HepG2 (cell line): ENCODE data around the gene TNFSF10. TPM values are rescaled to one million over a fixed set of nuclear protein-coding genes. Genes with fewer than 3 reads are reported as not detected.

ENCODE experiments used
- ARID5B ChIP-seq: IDR thresholded peaks from 2 replicates; pipeline ENCODE4 v1.4.0; 2020; ENCODE audit warnings: mild to moderate bottlenecking, missing genetic modification reagents
- CBX5 ChIP-seq: sonication (generic); formaldehyde crosslinking; IDR thresholded peaks from 2 replicates; pipeline ENCODE4 v1.4.0; 2020; ENCODE audit warnings: missing genetic modification reagents, borderline replicate concordance
- GATAD1 ChIP-seq: IDR thresholded peaks from 2 replicates; pipeline ENCODE4 v1.6.1; 2016; ENCODE audit warnings: missing genetic modification reagents, missing compliant biosample characterization
- IRF1 ChIP-seq: sonication (generic); formaldehyde crosslinking; IDR thresholded peaks from 2 replicates; pipeline ENCODE4 v1.4.0; 2020; ENCODE audit warnings: low read depth, mild to moderate bottlenecking, missing genetic modification reagents
- JUN ChIP-seq: sonication (generic); formaldehyde crosslinking; IDR thresholded peaks from 2 replicates; pipeline ENCODE4 v1.4.0; 2020; ENCODE audit warnings: mild to moderate bottlenecking, missing genetic modification reagents
- NKX3-1 ChIP-seq: sonication (generic); formaldehyde crosslinking; IDR thresholded peaks from 2 replicates; pipeline ENCODE4 v1.5.0; 2020; ENCODE audit warnings: missing genetic modification reagents
- ONECUT2 ChIP-seq: sonication (generic); formaldehyde crosslinking; IDR thresholded peaks from 2 replicates; pipeline ENCODE4 v1.4.0; 2020; ENCODE audit warnings: missing genetic modification reagents
- SALL1 ChIP-seq: sonication (generic); formaldehyde crosslinking; IDR thresholded peaks from 2 replicates; pipeline ENCODE4 v1.8.0; 2022; ENCODE audit warnings: mild to moderate bottlenecking, missing genetic modification reagents
- YEATS4 ChIP-seq: sonication (generic); formaldehyde crosslinking; IDR thresholded peaks from 2 replicates; pipeline ENCODE4 v1.4.0; 2020; ENCODE audit warnings: missing genetic modification reagents, borderline replicate concordance
- ZFY ChIP-seq: sonication (generic); formaldehyde crosslinking; IDR thresholded peaks from 2 replicates; pipeline ENCODE4 v1.4.0; 2020; ENCODE audit warnings: missing genetic modification reagents
- ZKSCAN8 ChIP-seq: IDR thresholded peaks from 2 replicates; pipeline ENCODE4 v1.6.1; 2016; ENCODE audit warnings: borderline replicate concordance, missing genetic modification reagents, missing compliant biosample characterization
- ZNF160 ChIP-seq: sonication (generic); formaldehyde crosslinking; IDR thresholded peaks from 2 replicates; pipeline ENCODE4 v1.8.0; 2022; ENCODE audit warnings: mild to moderate bottlenecking, inconsistent platforms, missing genetic modification reagents
- ZNF33A ChIP-seq: sonication (generic); formaldehyde crosslinking; IDR thresholded peaks from 2 replicates; pipeline ENCODE4 v1.5.1; 2020; ENCODE audit warnings: missing genetic modification reagents, mild to moderate bottlenecking, moderate library complexity, borderline replicate concordance
- ZNF350 ChIP-seq: sonication (generic); formaldehyde crosslinking; IDR thresholded peaks from 2 replicates; pipeline ENCODE4 v1.4.0; 2020; ENCODE audit warnings: mild to moderate bottlenecking, low read depth, missing genetic modification reagents, borderline replicate concordance
- ZNF614 ChIP-seq: IDR thresholded peaks from 2 replicates; pipeline ENCODE4 v1.6.1; 2018; ENCODE audit warnings: missing biosample characterization, missing genetic modification reagents, inconsistent platforms, borderline replicate concordance
- ZNF776 ChIP-seq: sonication (generic); formaldehyde crosslinking; IDR thresholded peaks from 2 replicates; pipeline ENCODE4 v1.4.0; 2020; ENCODE audit warnings: mild to moderate bottlenecking, missing genetic modification reagents
- ZSCAN20 ChIP-seq: sonication (generic); formaldehyde crosslinking; IDR thresholded peaks from 2 replicates; pipeline ENCODE4 v1.4.0; 2020; ENCODE audit warnings: missing genetic modification reagents, mild to moderate bottlenecking, borderline replicate concordance
- polyA plus RNA-seq, 8 experiments: library from polyadenylated mRNA; depleted of rRNA in 3 of 8; stranded (reverse) in 7 of 8; unstranded in 1 of 8; fragments of >200 nt; fragmentation: Illumina TruSeq in 4 of 8; extraction: Trizol in 4 of 8; gene quantifications; 2 replicates each; pipeline versions ENCODE4 v1.2.1 to v1.2.3, GENCODE V29; 2011 to 2016; ENCODE audit warnings: low read depth in 4 of 8, missing spikeins in 1 of 8, mixed read lengths in 1 of 8; ENCODE audit not compliant: insufficient read depth in 1 of 8
- total RNA-seq, 5 experiments: library from RNA; depleted of rRNA; stranded (reverse); fragments of >200 nt; fragmentation: Illumina TruSeq; extraction: Trizol; gene quantifications; 2 replicates each; pipeline ENCODE4 v1.2.3, GENCODE V29; 2016; ENCODE audit warnings: low read depth in 1 of 5
- TF ChIP-seq, protein P1 (sequence below): sonication (generic); formaldehyde crosslinking; IDR thresholded peaks from 2 replicates; pipeline ENCODE4 v1.5.1; 2020; ENCODE audit warnings: missing genetic modification reagents, mild to moderate bottlenecking, borderline replicate concordance
- TF ChIP-seq, protein P2 (sequence below): sonication (generic); formaldehyde crosslinking; IDR thresholded peaks from 2 replicates; pipeline ENCODE4 v1.4.0; 2020; ENCODE audit warnings: missing genetic modification reagents, mild to moderate bottlenecking, borderline replicate concordance

Gene TNFSF10
- total and polyA plus RNA-seq, 2 of the 13 experiments (the other 11 are each of a cell fraction or from before 2014, with no cell fraction given) = 8.4 to 9.9 TPM

GRCh38 chr3:172522871-172523818 is at the start of gene TNFSF10 (continued):
- TF ChIP-seq ZFY (no peak), ONECUT2 (CRISPR knock-in tag) (peak; percentile 77), ZNF160 (CRISPR knock-in tag) (no peak), JUN (CRISPR knock-in tag) (no peak), GATAD1 (CRISPR knock-in tag) (no peak), ZNF614 (CRISPR knock-in tag) (peak; percentile 71; the same call in 1 of the 2 replicates), ZKSCAN8 (peak; percentile 61; the same call in 1 of the 2 replicates), ZNF33A (no peak), NKX3-1 (CRISPR knock-in tag) (no peak), CBX5 (CRISPR knock-in tag) (0 out of 2 replicates have a peak, but pooled peaks have one; percentile 36), ZNF776 (CRISPR knock-in tag) (no peak), IRF1 (CRISPR knock-in tag) (no peak), YEATS4 (CRISPR knock-in tag) (no peak), SALL1 (CRISPR knock-in tag) (peak; percentile 82), ARID5B (peak; percentile 48), ZSCAN20 (CRISPR knock-in tag) (no peak), ZNF350 (CRISPR knock-in tag) (peak; percentile 43; the same call in 1 of the 2 replicates)
- TF ChIP-seq, protein P1, sequence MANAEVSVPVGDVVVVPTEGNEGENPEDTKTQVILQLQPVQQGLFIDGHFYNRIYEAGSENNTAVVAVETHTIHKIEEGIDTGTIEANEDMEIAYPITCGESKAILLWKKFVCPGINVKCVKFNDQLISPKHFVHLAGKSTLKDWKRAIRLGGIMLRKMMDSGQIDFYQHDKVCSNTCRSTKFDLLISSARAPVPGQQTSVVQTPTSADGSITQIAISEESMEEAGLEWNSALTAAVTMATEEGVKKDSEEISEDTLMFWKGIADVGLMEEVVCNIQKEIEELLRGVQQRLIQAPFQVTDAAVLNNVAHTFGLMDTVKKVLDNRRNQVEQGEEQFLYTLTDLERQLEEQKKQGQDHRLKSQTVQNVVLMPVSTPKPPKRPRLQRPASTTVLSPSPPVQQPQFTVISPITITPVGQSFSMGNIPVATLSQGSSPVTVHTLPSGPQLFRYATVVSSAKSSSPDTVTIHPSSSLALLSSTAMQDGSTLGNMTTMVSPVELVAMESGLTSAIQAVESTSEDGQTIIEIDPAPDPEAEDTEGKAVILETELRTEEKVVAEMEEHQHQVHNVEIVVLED (CRISPR knock-in tag) = 0 out of 2 replicates have a peak, but pooled peaks have one; percentile 18
- TF ChIP-seq, protein P2, sequence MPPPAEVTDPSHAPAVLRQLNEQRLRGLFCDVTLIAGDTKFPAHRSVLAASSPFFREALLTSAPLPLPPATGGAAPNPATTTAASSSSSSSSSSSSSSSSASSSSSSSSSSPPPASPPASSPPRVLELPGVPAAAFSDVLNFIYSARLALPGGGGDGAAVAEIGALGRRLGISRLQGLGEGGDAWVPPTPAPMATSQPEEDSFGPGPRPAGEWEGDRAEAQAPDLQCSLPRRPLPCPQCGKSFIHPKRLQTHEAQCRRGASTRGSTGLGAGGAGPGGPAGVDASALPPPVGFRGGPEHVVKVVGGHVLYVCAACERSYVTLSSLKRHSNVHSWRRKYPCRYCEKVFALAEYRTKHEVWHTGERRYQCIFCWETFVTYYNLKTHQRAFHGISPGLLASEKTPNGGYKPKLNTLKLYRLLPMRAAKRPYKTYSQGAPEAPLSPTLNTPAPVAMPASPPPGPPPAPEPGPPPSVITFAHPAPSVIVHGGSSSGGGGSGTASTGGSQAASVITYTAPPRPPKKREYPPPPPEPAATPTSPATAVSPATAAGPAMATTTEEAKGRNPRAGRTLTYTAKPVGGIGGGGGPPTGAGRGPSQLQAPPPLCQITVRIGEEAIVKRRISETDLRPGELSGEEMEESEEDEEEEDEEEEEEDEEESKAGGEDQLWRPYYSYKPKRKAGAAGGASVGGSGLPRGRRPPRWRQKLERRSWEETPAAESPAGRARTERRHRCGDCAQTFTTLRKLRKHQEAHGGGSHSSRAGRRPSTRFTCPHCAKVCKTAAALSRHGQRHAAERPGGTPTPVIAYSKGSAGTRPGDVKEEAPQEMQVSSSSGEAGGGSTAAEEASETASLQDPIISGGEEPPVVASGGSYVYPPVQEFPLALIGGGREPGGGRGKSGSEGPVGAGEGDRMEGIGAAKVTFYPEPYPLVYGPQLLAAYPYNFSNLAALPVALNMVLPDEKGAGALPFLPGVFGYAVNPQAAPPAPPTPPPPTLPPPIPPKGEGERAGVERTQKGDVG (CRISPR knock-in tag) = no peak
